Peyer's patch (tissue), 4 donors: ENCODE measurements around the gene ATP10A.

Experiments used
- CTCF ChIP-seq, 6 experiments: fragments of 450-650 bp in 4 of 6; fragments of 200-600 bp in 2 of 6; sonication (generic) in 1 of 6; IDR thresholded peaks; one replicate each; pipeline ENCODE4 v1.5.1; 2017 to 2019; ENCODE audit warnings: antibody characterized with exemption in 6 of 6, mild to moderate bottlenecking in 3 of 6, moderate library complexity in 1 of 6
- POLR2A ChIP-seq, 2 donors: fragments of 450-650 bp; IDR thresholded peaks; one replicate each; pipeline ENCODE4 v1.5.1; 2017; ENCODE audit warnings: antibody characterized with exemption in 2 of 2, mild to moderate bottlenecking in 2 of 2, moderate library complexity in 2 of 2

DNA sequence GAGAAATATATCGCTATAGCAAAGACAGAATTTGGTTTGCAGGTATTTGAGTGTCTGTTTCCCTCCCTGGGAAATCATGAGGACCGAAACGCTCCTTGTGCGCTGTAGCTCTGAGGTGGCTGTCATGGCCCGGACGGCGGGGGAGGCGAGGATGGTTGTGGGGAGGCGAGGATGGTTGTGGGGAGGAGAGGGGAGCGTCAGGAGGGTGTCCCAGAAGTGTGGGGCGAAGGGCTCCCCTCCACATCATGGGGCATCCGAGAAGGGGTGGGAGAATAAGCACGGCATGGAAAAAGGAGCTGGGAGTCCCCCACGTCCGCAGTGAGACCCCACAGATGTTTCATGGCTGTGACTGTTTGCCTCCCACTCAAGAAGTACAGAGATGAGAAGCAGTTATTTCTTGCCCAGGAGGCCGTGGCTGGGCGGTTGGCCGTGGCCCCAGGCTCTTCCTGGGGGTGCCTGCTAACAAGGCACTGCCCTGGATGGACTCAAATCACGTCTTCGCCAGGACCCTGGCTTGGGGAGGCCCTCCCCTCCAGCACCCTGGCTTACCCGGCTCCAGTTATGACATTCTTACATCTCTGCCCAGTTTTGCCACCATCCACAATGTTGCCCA, 947 bp upstream of the ATP10A start:
- TF ChIP-seq CTCF (IDR thresholded peaks at IDR 0.05), result no peak
- no peak for TF ChIP-seq POLR2A (IDR thresholded peaks at IDR 0.05)
